LNCaP clone FGC (cell line): ENCODE measurements around the gene HAGHL.

ENCODE experiments used
- DNase-seq: peaks from one replicate; pipeline ENCODE4 v3.0.0-alpha.2; 2011; ENCODE audit warnings: low read depth
- H3K4me3 ChIP-seq: 2 replicates; pipeline ENCODE4 v1.5.1; 2011; ENCODE audit warnings: mild to moderate bottlenecking, low read depth, low read length, control low read depth
- TF ChIP-seq, protein P1 (sequence below): IDR thresholded peaks from 2 replicates; pipeline ENCODE4 v1.5.1; 2012; ENCODE audit warnings: mild to moderate bottlenecking; ENCODE audit not compliant: control insufficient read depth, insufficient read depth; ENCODE audit errors: extremely low read depth

HAGHL gene

GRCh38 chr16:760065-760464, 33.2 kb downstream of the HAGHL start:
- TF ChIP-seq, protein P1, sequence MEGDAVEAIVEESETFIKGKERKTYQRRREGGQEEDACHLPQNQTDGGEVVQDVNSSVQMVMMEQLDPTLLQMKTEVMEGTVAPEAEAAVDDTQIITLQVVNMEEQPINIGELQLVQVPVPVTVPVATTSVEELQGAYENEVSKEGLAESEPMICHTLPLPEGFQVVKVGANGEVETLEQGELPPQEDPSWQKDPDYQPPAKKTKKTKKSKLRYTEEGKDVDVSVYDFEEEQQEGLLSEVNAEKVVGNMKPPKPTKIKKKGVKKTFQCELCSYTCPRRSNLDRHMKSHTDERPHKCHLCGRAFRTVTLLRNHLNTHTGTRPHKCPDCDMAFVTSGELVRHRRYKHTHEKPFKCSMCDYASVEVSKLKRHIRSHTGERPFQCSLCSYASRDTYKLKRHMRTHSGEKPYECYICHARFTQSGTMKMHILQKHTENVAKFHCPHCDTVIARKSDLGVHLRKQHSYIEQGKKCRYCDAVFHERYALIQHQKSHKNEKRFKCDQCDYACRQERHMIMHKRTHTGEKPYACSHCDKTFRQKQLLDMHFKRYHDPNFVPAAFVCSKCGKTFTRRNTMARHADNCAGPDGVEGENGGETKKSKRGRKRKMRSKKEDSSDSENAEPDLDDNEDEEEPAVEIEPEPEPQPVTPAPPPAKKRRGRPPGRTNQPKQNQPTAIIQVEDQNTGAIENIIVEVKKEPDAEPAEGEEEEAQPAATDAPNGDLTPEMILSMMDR = no peak
- DNase-seq = no peak
- H3K4me3 ChIP-seq = no peak overlapping the region

DNA sequence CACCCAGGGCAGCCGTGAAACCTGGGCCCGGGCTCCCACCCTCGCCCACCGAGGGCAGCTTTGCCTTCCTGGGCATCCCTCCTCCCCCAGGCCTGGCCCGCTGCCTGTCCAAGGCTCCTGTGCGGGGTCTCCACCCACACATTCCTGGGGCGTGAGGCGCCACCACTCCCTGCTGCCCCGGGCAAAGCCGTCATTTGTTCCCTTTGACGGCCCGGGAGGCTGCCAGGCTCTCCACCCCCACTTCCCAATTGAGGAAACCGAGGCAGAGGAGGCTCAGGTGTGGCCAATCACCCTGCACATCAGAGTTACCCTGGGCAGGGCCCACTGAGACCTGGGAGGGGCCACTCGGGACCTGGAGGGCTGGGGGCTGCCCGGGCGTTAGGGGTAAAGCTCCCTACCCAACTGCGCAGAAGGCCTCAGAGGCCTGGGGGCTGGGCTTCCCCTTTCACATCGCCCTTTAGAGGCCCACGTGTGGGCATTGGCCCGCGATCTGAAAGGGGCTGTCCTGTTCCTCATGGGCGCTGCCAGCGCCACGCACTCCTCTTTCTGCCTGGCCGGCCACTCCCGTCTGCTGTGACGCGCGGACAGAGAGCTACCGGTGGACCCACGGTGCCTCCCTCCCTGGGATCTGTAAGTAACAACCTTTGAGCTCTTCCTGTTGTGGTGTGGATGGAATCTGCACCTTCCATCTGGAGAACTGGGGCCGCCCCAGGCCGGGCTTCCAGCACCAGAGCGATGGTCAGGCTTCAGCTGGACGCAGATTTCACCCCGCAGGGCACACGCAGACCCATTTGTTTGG, 33.8 kb downstream of the HAGHL start, which contains the start of gene MSLN:
MSLN (plus strand) TSS at position 190 of the 799 bp plus-strand sequence. CDS start 1,947 bp downstream, outside the sequence.
- TF ChIP-seq, protein P1 = no peak
- no peak for DNase-seq
- H3K4me3 ChIP-seq = no peak within 1 kb of the TSS

DNA sequence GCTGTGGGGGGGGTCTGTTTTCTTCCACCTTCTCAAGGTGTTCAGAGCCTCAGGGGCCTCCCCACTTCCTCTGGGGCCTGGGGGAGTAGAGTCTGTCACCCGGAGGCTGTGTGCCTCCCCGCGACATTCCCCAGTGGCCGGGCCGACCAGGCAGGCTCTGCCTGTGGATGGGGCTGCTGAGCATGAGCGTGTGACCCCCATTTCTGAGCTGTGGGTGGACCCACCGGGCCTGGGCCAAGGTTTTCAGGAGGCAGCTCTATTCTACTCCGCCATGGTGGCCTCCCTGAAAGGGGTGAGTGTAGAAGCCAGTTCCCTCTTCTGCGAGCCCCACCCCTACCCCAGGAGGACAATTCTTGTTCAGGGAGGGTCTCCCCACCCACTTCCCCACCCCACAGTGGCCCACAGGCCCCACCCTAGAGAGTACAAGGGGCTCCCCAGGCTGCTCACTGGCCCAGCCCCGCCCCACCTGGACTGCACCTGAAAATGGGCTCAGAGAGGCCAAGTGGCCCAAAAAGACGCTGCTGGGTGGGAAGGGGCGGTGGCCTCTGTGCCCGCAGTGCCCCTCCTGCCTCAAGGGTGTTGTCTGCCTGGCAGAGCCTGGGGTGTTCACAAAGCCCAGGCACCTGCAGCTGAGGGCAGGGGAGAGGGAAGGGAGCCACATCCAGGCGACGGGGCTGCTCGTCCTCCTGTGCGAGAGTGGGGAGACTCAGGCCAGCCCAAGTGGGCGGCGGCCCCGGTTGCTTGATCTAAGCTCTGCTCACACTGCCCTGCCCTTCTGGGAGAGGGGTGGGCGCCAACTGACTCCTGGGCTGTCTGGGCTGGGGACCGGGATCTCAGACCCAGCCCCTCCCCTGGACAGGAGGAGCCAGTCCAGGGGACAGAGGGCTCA, 35.0 kb downstream of the HAGHL start:
- H3K4me3 ChIP-seq = no peak overlapping the region
- TF ChIP-seq, protein P1 = no peak
- no peak for DNase-seq

DNA sequence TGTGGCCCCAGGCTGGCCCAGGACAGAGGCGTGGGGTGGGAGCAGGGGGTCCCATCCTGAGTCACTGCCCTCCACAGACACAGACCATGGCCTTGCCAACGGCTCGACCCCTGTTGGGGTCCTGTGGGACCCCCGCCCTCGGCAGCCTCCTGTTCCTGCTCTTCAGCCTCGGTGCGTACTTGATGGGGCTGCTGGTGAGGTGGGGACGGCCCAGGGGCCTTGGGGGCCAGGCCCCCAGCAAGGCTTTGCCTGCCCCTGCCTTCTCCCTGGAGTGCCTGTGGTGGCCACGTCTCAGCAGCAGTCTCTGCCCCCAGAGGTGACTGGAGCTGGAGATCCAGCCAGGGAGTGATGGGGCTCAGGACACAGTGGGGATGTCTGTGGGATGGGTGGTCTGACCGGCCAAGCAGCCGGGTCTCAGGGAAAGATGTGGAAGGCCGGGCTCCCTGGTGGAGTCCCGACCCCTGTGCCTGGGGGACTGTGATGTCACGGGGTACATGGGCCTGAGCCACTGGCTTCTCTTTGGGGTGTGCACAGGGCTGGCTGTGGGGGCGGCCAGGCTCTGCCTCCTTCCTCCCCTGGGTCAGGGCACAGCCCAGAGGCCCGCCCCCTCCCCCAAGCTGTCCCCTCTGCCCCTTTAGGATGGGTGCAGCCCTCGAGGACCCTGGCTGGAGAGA, 35.8 kb downstream of the HAGHL start:
- no peak for DNase-seq
- H3K4me3 ChIP-seq = no peak overlapping the region
- TF ChIP-seq, protein P1 = no peak

DNA sequence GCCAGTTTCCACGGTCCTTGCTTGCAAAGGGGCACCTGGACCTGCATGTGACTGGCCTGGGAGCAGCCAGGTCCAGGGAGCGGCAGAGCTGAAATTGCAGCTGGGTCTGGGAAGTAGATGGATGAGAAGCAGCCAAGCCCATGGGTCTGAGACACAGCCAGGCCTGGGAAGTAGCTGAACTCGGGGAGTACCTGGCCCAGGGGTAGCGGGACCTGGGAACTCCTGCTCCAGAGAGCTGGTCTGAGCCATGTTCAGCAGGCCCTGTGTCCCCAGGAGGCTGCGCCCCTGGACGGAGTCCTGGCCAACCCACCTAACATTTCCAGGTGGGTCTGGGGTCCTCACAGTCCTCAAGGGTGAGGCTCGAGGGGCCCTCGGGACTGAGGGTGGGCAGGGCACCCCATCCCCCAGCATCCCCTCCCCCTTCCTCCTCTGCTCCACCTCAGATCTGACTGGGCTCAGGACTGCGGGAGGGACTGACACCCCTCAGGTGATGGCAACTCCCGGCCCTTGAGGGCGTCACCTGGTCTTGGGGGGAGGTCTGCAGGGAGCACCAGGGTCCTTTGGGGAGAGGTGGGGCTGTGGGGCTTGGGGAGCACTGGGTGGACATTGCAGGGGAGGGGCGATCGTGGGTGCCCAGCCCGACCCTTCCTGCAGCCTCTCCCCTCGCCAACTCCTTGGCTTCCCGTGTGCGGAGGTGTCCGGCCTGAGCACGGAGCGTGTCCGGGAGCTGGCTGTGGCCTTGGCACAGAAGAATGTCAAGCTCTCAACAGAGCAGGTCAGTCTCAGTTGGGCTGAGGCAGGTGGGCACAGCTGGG, 36.7 kb downstream of the HAGHL start:
- no peak overlapping the region for H3K4me3 ChIP-seq
- TF ChIP-seq, protein P1 = no peak
- no peak for DNase-seq

DNA sequence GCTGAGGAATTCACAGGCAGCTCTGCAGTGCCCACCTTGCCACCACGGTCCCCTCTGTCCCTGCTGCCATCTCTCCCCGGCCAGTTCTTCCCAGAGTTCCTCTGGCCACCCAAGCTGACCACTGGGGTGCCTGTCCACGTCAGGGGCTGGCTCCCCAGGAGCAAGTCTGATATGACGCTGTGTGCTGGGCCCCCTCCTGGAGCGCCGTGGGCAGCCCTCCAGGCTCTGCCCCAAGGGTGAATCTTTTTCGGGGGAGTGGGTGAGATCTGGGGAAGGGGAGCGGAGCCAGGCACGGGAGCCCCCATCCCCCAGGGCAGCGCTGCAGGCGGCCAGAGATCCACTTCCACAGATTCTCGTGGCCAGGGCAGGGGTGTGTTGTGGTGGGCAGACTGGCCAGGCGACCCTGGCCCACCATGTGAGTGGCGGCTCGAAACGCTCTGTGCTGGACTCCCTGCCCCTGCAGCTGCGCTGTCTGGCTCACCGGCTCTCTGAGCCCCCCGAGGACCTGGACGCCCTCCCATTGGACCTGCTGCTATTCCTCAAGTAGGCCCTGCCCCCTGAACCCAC, 37.4 kb downstream of the HAGHL start:
- DNase-seq = no peak
- TF ChIP-seq, protein P1 = no peak

More for the DNA sequence above, 37.4 kb downstream of the HAGHL start:
- no peak overlapping the region for H3K4me3 ChIP-seq
